K562 (cell line): ENCODE measurements around the gene COPS8. TPM values are rescaled to one million over a fixed set of nuclear protein-coding genes. Genes with fewer than 3 reads are reported as not detected.

Experiments
- ATAC-seq: fragments of 200-7000 bp; cut with Tn5 transposase; 3 replicates; pipeline ENCODE4 v1.9.1; 2020; ENCODE audit warnings: moderate library complexity
- BruUV-seq: library from RNA; stranded (reverse); fragments of 400-500 nt; replicated peaks from 2 replicates; lab custom pipeline; 2021; lab: Mats Ljungman, UMichigan
- CTCF ChIA-PET: fragments of 300-600 bp; formaldehyde crosslinking; extraction: SDS; loops from one replicate; lab custom pipeline; 2021; ENCODE audit warnings: low intra/inter-chr PET ratio; lab: Yijun Ruan, JAX
- POLR2A ChIA-PET: fragments of 300-600, 350-650 bp; sonication (Branson Sonifier 250); formaldehyde crosslinking; extraction: SDS; loops from one replicate; lab custom pipeline; 2021; ENCODE audit warnings: antibody characterized with exemption, inconsistent platforms; lab: Yijun Ruan, JAX
- DNase-seq, 4 experiments: peaks; one replicate each; pipeline versions ENCODE4 v3.0.0 to v3.0.0-alpha.2; 2011 to 2018; ENCODE audit warnings: low spot score in 3 of 4, mixed read lengths in 3 of 4; ENCODE audit errors: extremely low read depth in 1 of 4
- FAIRE-seq: peaks from 2 replicates; lab custom pipeline; 2011; peaks lifted over from hg19 to GRCh38; lab: Jason Lieb, UNC
- H2AFZ ChIP-seq: 2 replicates; pipeline ENCODE4 v1.6.0; 2011; ENCODE audit warnings: low read depth, low read length, control low read depth, inconsistent platforms
- H3K27ac ChIP-seq: fragments of 200-600 bp; 3 replicates; pipeline ENCODE4 v1.8.0; 2011; ENCODE audit warnings: low read depth, mild to moderate bottlenecking, control low read depth, inconsistent platforms, low read length, moderate library complexity, mixed read lengths; ENCODE audit errors: extremely low read depth
- H3K27me3 ChIP-seq, 2 experiments: fragments of 300-600 bp in 1 of 2; 2 replicates in 1 of 2; 3 replicates in 1 of 2; pipeline versions ENCODE4 v1.6.0 to v1.8.0; 2011; ENCODE audit warnings: inconsistent platforms in 2 of 2, low read length in 2 of 2, mild to moderate bottlenecking in 1 of 2, mixed read lengths in 1 of 2, moderate library complexity in 1 of 2; ENCODE audit not compliant: control insufficient read depth in 2 of 2, insufficient read depth in 2 of 2
- H3K36me3 ChIP-seq: fragments of 300-600 bp; 3 replicates; pipeline ENCODE4 v1.8.0; 2011; ENCODE audit warnings: mild to moderate bottlenecking, low read length, inconsistent platforms; ENCODE audit not compliant: control insufficient read depth, insufficient read depth
- H3K4me1 ChIP-seq, 2 experiments: fragments of 200-600 bp in 1 of 2; replicated peaks in 1 of 2; 2 replicates in 1 of 2; 3 replicates in 1 of 2; pipeline versions ENCODE4 v1.5.1 to v1.8.0; 2011; ENCODE audit warnings: inconsistent platforms in 2 of 2, low read length in 2 of 2, mild to moderate bottlenecking in 1 of 2, mixed read lengths in 1 of 2, moderate library complexity in 1 of 2; ENCODE audit not compliant: control insufficient read depth in 2 of 2, insufficient read depth in 2 of 2
- H3K4me2 ChIP-seq: 2 replicates; pipeline ENCODE4 v1.6.1; 2011; ENCODE audit warnings: low read length, control low read depth, inconsistent platforms, mixed read lengths; ENCODE audit not compliant: insufficient read depth
- H3K4me3 ChIP-seq: fragments of 200-600 bp; sonication (generic), shearing (Covaris generic); 2 replicates; pipeline ENCODE4 v1.5.1; 2016; ENCODE audit warnings: control low read depth, inconsistent platforms
- H3K79me2 ChIP-seq: fragments of 200-600 bp; 3 replicates; pipeline ENCODE4 v1.8.0; 2011; ENCODE audit warnings: low read length, inconsistent platforms; ENCODE audit not compliant: control insufficient read depth, insufficient read depth
- H3K9ac ChIP-seq, 2 experiments: 2 replicates each; pipeline versions ENCODE4 v1.6.0 to v1.6.1; 2011; ENCODE audit warnings: low read depth in 2 of 2, low read length in 2 of 2, control low read depth in 1 of 2, inconsistent platforms in 1 of 2, mild to moderate bottlenecking in 1 of 2, mixed read lengths in 1 of 2; ENCODE audit not compliant: insufficient read depth in 1 of 2
- H3K9me1 ChIP-seq: one replicate; pipeline ENCODE4 v1.6.0; 2011; ENCODE audit warnings: inconsistent platforms, mild to moderate bottlenecking, low read length, moderate library complexity; ENCODE audit not compliant: control insufficient read depth, insufficient read depth
- H3K9me3 ChIP-seq: replicated peaks from 2 replicates; pipeline ENCODE4 v1.5.1; 2011; ENCODE audit warnings: low read depth, low read length, inconsistent platforms; ENCODE audit not compliant: control insufficient read depth, insufficient read depth
- H4K20me1 ChIP-seq: replicated peaks from 2 replicates; pipeline ENCODE4 v1.6.1; 2011; ENCODE audit warnings: low read length, inconsistent platforms, mixed read lengths; ENCODE audit not compliant: control insufficient read depth, insufficient read depth
- CHD4 ChIP-seq: fragments of 200-600 bp; sonication (generic); IDR thresholded peaks from 3 replicates; pipeline ENCODE4 v1.6.1; 2012; ENCODE audit warnings: low read depth, mild to moderate bottlenecking, mixed read lengths, low read length, inconsistent platforms; ENCODE audit not compliant: insufficient read depth, insufficient replicate concordance, poor library complexity, severe bottlenecking
- ELF4 ChIP-seq: fragments of 450-650 bp; formaldehyde crosslinking; IDR thresholded peaks from 2 replicates; pipeline ENCODE4 v1.4.0; 2022; ENCODE audit warnings: missing genetic modification characterization
- MECOM ChIP-seq: fragments of 250-450 bp; sonication (Bioruptor Pico); IDR thresholded peaks from 2 replicates; pipeline ENCODE4 v1.8.0; 2022; ENCODE audit warnings: inconsistent platforms
- MTA2 ChIP-seq: fragments of 450-650 bp; IDR thresholded peaks from 2 replicates; pipeline ENCODE4 v1.6.1; 2016; ENCODE audit warnings: low read depth
- RREB1 ChIP-seq: fragments of 250-450 bp; sonication (Bioruptor Pico); IDR thresholded peaks from 2 replicates; pipeline ENCODE4 v1.4.0; 2020
- ZFP30 ChIP-seq: fragments of 250-450 bp; sonication (Bioruptor Pico); IDR thresholded peaks from 2 replicates; pipeline ENCODE4 v1.8.0; 2022; ENCODE audit warnings: moderate library complexity, mild to moderate bottlenecking, inconsistent platforms, borderline replicate concordance
- WGBS: fragments of 100-300 bp; shearing (Covaris generic); methylation state at CpG from one replicate; pipeline ENCODE4 v1.1.6; 2016; ENCODE audit warnings: low coverage, mixed read lengths; ENCODE audit not compliant: insufficient coverage; ENCODE audit errors: missing lambda C conversion rate; 5-methylcytosine and 5-hydroxymethylcytosine counted together
- in situ Hi-C: fragments of 300-500 bp; cut with MboI; formaldehyde crosslinking; loops from 4 replicates; pipeline ENCODE4 v1.15.0; 2018; ENCODE audit warnings: inconsistent platforms, mixed read lengths
- intact Hi-C: fragments of 100-400 bp; cut with micrococcal nuclease; formaldehyde crosslinking; loops from 2 replicates; pipeline ENCODE4 v1.14.2; 2022
- polyA plus RNA-seq, 8 experiments: library from polyadenylated mRNA; depleted of rRNA in 4 of 8; stranded (reverse) in 5 of 8; unstranded in 3 of 8; fragments of >200 nt; fragmentation: Nextera tagmentation in 2 of 8; fragmentation: Illumina TruSeq in 1 of 8; extraction: Ambion mirVana in 2 of 8; extraction: Trizol in 1 of 8; gene quantifications; 2 replicates each; pipeline versions ENCODE4 v1.2.1 to v1.2.3, GENCODE V29; 2011 to 2014; ENCODE audit warnings: inconsistent platforms in 1 of 8, missing spikeins in 1 of 8
- total RNA-seq, 7 experiments: library from RNA; depleted of rRNA in 6 of 7; stranded (reverse); fragments of >200 nt in 6 of 7; fragmentation: Illumina TruSeq in 2 of 7; extraction: Trizol in 2 of 7; gene quantifications; 2 replicates each; pipeline versions ENCODE4 v1.2.1 to v1.2.3, GENCODE V29; 2011 to 2021; ENCODE audit warnings: low replicate concordance in 1 of 7
- TF ChIP-seq, protein P1 (sequence below): fragments of 450-650 bp; formaldehyde crosslinking; IDR thresholded peaks from 2 replicates; pipeline ENCODE4 v1.4.0; 2020; ENCODE audit warnings: mild to moderate bottlenecking, moderate library complexity
- TF ChIP-seq, protein P2 (sequence below): fragments of 250-450 bp; sonication (Bioruptor Pico); IDR thresholded peaks from 2 replicates; pipeline ENCODE4 v1.4.0; 2020; ENCODE audit warnings: borderline replicate concordance
- TF ChIP-seq, protein P3 (sequence below): fragments of 450-650 bp; formaldehyde crosslinking; IDR thresholded peaks from 2 replicates; pipeline ENCODE4 v1.4.0; 2020; ENCODE audit warnings: mild to moderate bottlenecking, mixed read lengths

Gene COPS8
- total and polyA plus RNA-seq, 9 of the 15 experiments (the other 6 are each of a cell fraction or from before 2014, with no cell fraction given) = 28.2 to 97.3 (median 58.9) TPM

- TF ChIP-seq, protein P1, sequence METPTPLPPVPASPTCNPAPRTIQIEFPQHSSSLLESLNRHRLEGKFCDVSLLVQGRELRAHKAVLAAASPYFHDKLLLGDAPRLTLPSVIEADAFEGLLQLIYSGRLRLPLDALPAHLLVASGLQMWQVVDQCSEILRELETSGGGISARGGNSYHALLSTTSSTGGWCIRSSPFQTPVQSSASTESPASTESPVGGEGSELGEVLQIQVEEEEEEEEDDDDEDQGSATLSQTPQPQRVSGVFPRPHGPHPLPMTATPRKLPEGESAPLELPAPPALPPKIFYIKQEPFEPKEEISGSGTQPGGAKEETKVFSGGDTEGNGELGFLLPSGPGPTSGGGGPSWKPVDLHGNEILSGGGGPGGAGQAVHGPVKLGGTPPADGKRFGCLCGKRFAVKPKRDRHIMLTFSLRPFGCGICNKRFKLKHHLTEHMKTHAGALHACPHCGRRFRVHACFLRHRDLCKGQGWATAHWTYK = no peak
Observed at GRCh38 chr2:237066396-237066795, 19.3 kb upstream of the COPS8 start (continued).

- CTCF ChIA-PET = no interaction called here
- DNase-seq = no peak
- H3K27ac ChIP-seq = no peak overlapping the region
- no TSS peak for BruUV-seq
- intact Hi-C loops (no loop called here), in situ Hi-C loops (loop anchor here (25.0 kb wide), 1 partner anchor 556 kb away; a partner anchor contains a TSS)
- FAIRE-seq = no peak
- H3K9me3 ChIP-seq = no peaks in the 10 kb centered on the region
- H4K20me1 ChIP-seq = no peaks in the 10 kb centered on the region
- peaks cover 0 to 10% of the 10 kb centered on the region in 2 experiments; a peak in 2 of 5 replicates for H3K27me3 ChIP-seq
- WGBS = 3% methylated on average over 3 of the region's 3 CpGs
- no peak overlapping the region for H3K9ac ChIP-seq
- H3K79me2 ChIP-seq = no peaks in the 10 kb centered on the region
- H3K9me1 ChIP-seq = no peaks in the 10 kb centered on the region
- H3K4me3 ChIP-seq = no peak overlapping the region
- no peaks in the 10 kb centered on the region for H3K4me1 ChIP-seq
- H3K36me3 ChIP-seq = no peaks in the 10 kb centered on the region
- H3K4me2 ChIP-seq = no peak overlapping the region
- POLR2A ChIA-PET = interaction anchor here (0.6 kb wide), 1 partner anchor 31 kb away, joined by 3 read pairs; no protein-coding TSS in a partner anchor
- ATAC-seq = no peak
- H2AFZ ChIP-seq = no peak overlapping the region
- TF ChIP-seq CHD4 (no peak), RREB1 (no peak), ZFP30 (CRISPR knock-in tag) (no peak), MTA2 (no peak), MECOM (CRISPR knock-in tag) (no peak), ELF4 (CRISPR knock-in tag) (no peak)
- TF ChIP-seq, protein P2, sequence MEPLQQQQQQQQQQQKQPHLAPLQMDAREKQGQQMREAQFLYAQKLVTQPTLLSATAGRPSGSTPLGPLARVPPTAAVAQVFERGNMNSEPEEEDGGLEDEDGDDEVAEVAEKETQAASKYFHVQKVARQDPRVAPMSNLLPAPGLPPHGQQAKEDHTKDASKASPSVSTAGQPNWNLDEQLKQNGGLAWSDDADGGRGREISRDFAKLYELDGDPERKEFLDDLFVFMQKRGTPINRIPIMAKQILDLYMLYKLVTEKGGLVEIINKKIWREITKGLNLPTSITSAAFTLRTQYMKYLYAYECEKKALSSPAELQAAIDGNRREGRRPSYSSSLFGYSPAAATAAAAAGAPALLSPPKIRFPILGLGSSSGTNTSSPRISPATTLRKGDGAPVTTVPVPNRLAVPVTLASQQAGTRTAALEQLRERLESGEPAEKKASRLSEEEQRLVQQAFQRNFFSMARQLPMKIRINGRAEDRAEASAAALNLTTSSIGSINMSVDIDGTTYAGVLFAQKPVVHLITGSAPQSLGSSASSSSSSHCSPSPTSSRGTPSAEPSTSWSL (CRISPR knock-in tag) = no peak
- TF ChIP-seq, protein P3, sequence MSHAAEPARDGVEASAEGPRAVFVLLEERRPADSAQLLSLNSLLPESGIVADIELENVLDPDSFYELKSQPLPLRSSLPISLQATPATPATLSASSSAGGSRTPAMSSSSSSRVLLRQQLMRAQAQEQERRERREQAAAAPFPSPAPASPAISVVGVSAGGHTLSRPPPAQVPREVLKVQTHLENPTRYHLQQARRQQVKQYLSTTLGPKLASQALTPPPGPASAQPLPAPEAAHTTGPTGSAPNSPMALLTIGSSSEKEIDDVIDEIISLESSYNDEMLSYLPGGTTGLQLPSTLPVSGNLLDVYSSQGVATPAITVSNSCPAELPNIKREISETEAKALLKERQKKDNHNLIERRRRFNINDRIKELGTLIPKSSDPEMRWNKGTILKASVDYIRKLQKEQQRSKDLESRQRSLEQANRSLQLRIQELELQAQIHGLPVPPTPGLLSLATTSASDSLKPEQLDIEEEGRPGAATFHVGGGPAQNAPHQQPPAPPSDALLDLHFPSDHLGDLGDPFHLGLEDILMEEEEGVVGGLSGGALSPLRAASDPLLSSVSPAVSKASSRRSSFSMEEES = no peak
Observed at GRCh38 chr2:237068005-237068576, 17.6 kb upstream of the COPS8 start.
